Heart right ventricle (tissue), 16 donors: Measurements from ENCODE around the gene ATP13A4. TPM values are rescaled to one million over a fixed set of nuclear protein-coding genes. Genes with fewer than 3 reads are reported as not detected.

Experiments used
- ATAC-seq, 8 donors: fragments of 200-7000 bp; cut with Tn5 transposase; one replicate each; pipeline ENCODE4 v1.9.1; 2020; ENCODE audit warnings: mild to moderate bottlenecking in 8 of 8, moderate library complexity in 8 of 8, moderate number of reproducible peaks in 1 of 8
- DNase-seq, 2 donors: peaks; one replicate each; pipeline ENCODE4 v3.0.0-alpha.2; 2020
- H3K27ac ChIP-seq, 10 donors: fragments of 200-600 bp; sonication (generic) in 2 of 10; one replicate each; pipeline versions ENCODE4 v1.5.0 to v1.8.0; 2020 to 2022; ENCODE audit warnings: mild to moderate bottlenecking in 3 of 10
- H3K27me3 ChIP-seq, 7 donors: fragments of 200-600 bp; one replicate each; pipeline ENCODE4 v1.8.0; 2021 to 2022; ENCODE audit warnings: mild to moderate bottlenecking in 2 of 7
- H3K36me3 ChIP-seq, 9 donors: fragments of 200-600 bp; sonication (generic) in 1 of 9; one replicate each; pipeline versions ENCODE4 v1.5.0 to v1.8.0; 2020 to 2022; ENCODE audit warnings: mild to moderate bottlenecking in 2 of 9
- H3K4me1 ChIP-seq, 9 donors: fragments of 200-600 bp; sonication (generic) in 1 of 9; one replicate each; pipeline versions ENCODE4 v1.5.0 to v1.8.0; 2020 to 2022; ENCODE audit warnings: mild to moderate bottlenecking in 4 of 9
- H3K4me3 ChIP-seq, 10 donors: fragments of 200-600 bp; sonication (generic) in 2 of 10; one replicate each; pipeline versions ENCODE4 v1.5.0 to v1.8.0; 2020 to 2022; ENCODE audit warnings: mild to moderate bottlenecking in 7 of 10, moderate library complexity in 2 of 10
- H3K9me3 ChIP-seq, 11 donors: fragments of 200-600 bp in 10 of 11; sonication (generic) in 2 of 11; one replicate each; pipeline versions ENCODE4 v1.5.0 to v1.8.0; 2013 to 2022; ENCODE audit warnings: mild to moderate bottlenecking in 2 of 11, control low read depth in 1 of 11, moderate library complexity in 1 of 11
- CTCF ChIP-seq, 9 donors: fragments of 200-600 bp; sonication (generic) in 2 of 9; IDR thresholded peaks; one replicate each; pipeline versions ENCODE4 v1.5.0 to v1.8.0; 2021 to 2022; ENCODE audit warnings: antibody characterized with exemption in 9 of 9, mild to moderate bottlenecking in 5 of 9, moderate library complexity in 1 of 9
- WGBS, 2 donors: extraction: QIAGEN DNeasy Blood & Tissue Kit; methylation state at CpG; one replicate each; pipeline ENCODE4 v1.1.7; 2013; ENCODE audit warnings: inconsistent platforms in 1 of 2; 5-methylcytosine and 5-hydroxymethylcytosine counted together
- intact Hi-C, 10 donors: fragments of 100-400 bp; cut with DNase I; formaldehyde crosslinking; loops; one replicate each; pipeline versions ENCODE4 v1.11.1 to v1.14.2; 2022
- polyA plus RNA-seq, 2 donors: library from polyadenylated mRNA; stranded (reverse); fragments of 200-250 nt; gene quantifications; one replicate each; pipeline ENCODE4 v1.2.3, GENCODE V29; 2013
- total RNA-seq, 10 donors: library from RNA; stranded (reverse); fragmentation: NEBNext Ultra II Directional in 3 of 10; extraction: Animal tissue kit (Norgen Biotek cat#: 25700) in 3 of 10; gene quantifications; one replicate each; pipeline versions ENCODE4 v1.2.1 to v1.2.4, GENCODE V29; 2021 to 2023
- donor health status: Arrhythmogenic right ventricular cardiomyopathy.
- donor health status: ischemic (EF 13 %, LVEDD 7.1; RV severe dilation, severe dysfunction).
- donor health status: healthy with polysubstance abuse.
- donor health status: DM: no; HTN: yes; CAD: no.
- donor health status: DM: no; HTN: no; CAD: no.
- donor health status: ischemic (EF 25% LVEDD 6.9; RV normal size, moderate dysfunction).
- donor health status: ischemic (EF 25% LVEDD 5.7; RV mildly dilated, moderate dysfunction).
- donor health status: healthy.
- donor health status: DM: yes; HTN: yes; CAD: no.
- donor health status: Ischemic cardiomyopathy.
- donor health status: ischemic (EF 35%, LVEDD 5.7; RV mildly dilated, moderate dysfunction).
- donor health status: nonischemic (EF 11% LVEDD 7.7; RV severe dilation, severe dysfunction).
- donor health status: DM: yes; HTN: yes; CAD: no.
- donor health status: PGD.
- donor health status: ischemic (EF 29% LVEDD 5.4; RV normal size, mild dysfunction).
- donor health status: nonischemic (EF 23%, LVEDD 6.1; RV moderate dilation, normal function).

ATP13A4 gene
- total and polyA plus RNA-seq, 12 donors: 0.01 to 0.52 (median 0.19) TPM; not detected in 2

GRCh38 chr3:193451902-193452301 is 102.8 kb downstream of the ATP13A4 start:
- Histone ChIP-seq H3K36me3 (no peaks in the 10 kb centered on the region), H3K9me3 (no peaks in the 10 kb centered on the region), H3K4me3 (no peak overlapping the region), H3K4me1 (no peaks in the 10 kb centered on the region), H3K27me3 (no peaks in the 10 kb centered on the region), H3K27ac (no peak overlapping the region)
- no peak for TF ChIP-seq CTCF (IDR thresholded peaks at IDR 0.05)
- no peak for DNase-seq
- intact Hi-C loops: loop anchor here in 4 of 10 donors (10.0 kb wide), 1 partner anchor 637 kb away; no protein-coding TSS in a partner anchor
- WGBS, 2 donors: 95 to 96% methylated on average over 4 of the region's 4 CpGs
- ATAC-seq: no peak

GRCh38 chr3:193446965-193447602 is 107.6 kb downstream of the ATP13A4 start:
- H3K4me1 ChIP-seq: no peaks in the 10 kb centered on the region

GRCh38 chr3:193439423-193439822 is 115.3 kb downstream of the ATP13A4 start:
- ATAC-seq (no peak), DNase-seq (no peak)
- Histone ChIP-seq H3K27ac (no peak overlapping the region), H3K9me3 (no peaks in the 10 kb centered on the region), H3K4me3 (no peak overlapping the region), H3K4me1 (no peaks in the 10 kb centered on the region), H3K27me3 (peaks cover 0 to 4% (median 0%) of the 10 kb centered on the region in 7 donors), H3K36me3 (no peaks in the 10 kb centered on the region)
- no peak for TF ChIP-seq CTCF (IDR thresholded peaks at IDR 0.05)
- intact Hi-C loops: no loop called here
- 35 to 56% methylated on average over 2 of the region's 2 CpGs for WGBS, 2 donors

More at GRCh38 chr3:193446965-193447602, 107.6 kb downstream of the ATP13A4 start:
- 82 to 88% methylated on average over 5 of the region's 5 CpGs for WGBS, 2 donors
- Histone ChIP-seq H3K36me3 (no peaks in the 10 kb centered on the region), H3K4me3 (no peak overlapping the region), H3K27ac (no peak overlapping the region), H3K9me3 (no peaks in the 10 kb centered on the region), H3K27me3 (peaks cover 0 to 4% (median 0%) of the 10 kb centered on the region in 7 donors)
- DNase-seq (no peak), ATAC-seq (no peak)
- TF ChIP-seq CTCF (IDR thresholded peaks at IDR 0.05): no peak
- intact Hi-C loops: no loop called here

- intact Hi-C loops: no loop called here
- Histone ChIP-seq H3K36me3 (no peaks in the 10 kb centered on the region), H3K27me3 (no peaks in the 10 kb centered on the region), H3K9me3 (peaks cover 0 to 61% (median 25%) of the 10 kb centered on the region in 11 donors), H3K4me3 (no peak overlapping the region), H3K4me1 (no peaks in the 10 kb centered on the region), H3K27ac (no peak overlapping the region)
- 91 to 92% methylated on average over 4 of the region's 4 CpGs for WGBS, 2 donors
- no peak for DNase-seq
- no peak for ATAC-seq
- no peak for TF ChIP-seq CTCF (IDR thresholded peaks at IDR 0.05)
These were observed 135.9 kb downstream of the ATP13A4 start for GRCh38 chr3:193418576-193419373.
